Caco-2 (cell line): ENCODE results near the gene SEC11A. TPM values are rescaled to one million over a fixed set of nuclear protein-coding genes. Genes with fewer than 3 reads are reported as not detected.

Experiments
- BruUV-seq: library from RNA; stranded (reverse); fragments of 400-500 nt; replicated peaks from 2 replicates; lab custom pipeline; 2021; lab: Mats Ljungman, UMichigan
- CTCF ChIA-PET: fragments of 300-600 bp; sonication (Branson Sonifier 250); formaldehyde crosslinking; loops from one replicate; lab custom pipeline; 2022; ENCODE audit warnings: antibody characterized with exemption; lab: Charles Lee
- POLR2A ChIA-PET: fragments of 300-600 bp; sonication (Branson Sonifier 250); formaldehyde crosslinking; loops from one replicate; lab custom pipeline; 2022; ENCODE audit warnings: antibody characterized with exemption; lab: Charles Lee
- DNase-seq, 2 experiments: peaks; one replicate each; pipeline versions ENCODE4 v3.0.0 to v3.0.0-alpha.2; 2020 to 2022
- H3K27me3 ChIP-seq: replicated peaks from 2 replicates; pipeline ENCODE4 v1.6.0; 2011; ENCODE audit warnings: low read length; ENCODE audit not compliant: control insufficient read depth, insufficient read depth
- H3K36me3 ChIP-seq: 2 replicates; pipeline ENCODE4 v1.5.1; 2011; ENCODE audit warnings: low read length; ENCODE audit not compliant: control insufficient read depth, insufficient read depth
- H3K4me1 ChIP-seq: fragments of 250-450 bp; sonication (Bioruptor Pico); 2 replicates; pipeline ENCODE4 v1.5.1; 2020; ENCODE audit warnings: mild to moderate bottlenecking
- H3K4me3 ChIP-seq: 2 replicates; pipeline ENCODE4 v1.5.1; 2011; ENCODE audit warnings: low read depth, mild to moderate bottlenecking, control low read depth, low read length
- H3K9me3 ChIP-seq: fragments of 250-450 bp; sonication (Bioruptor Pico); 2 replicates; pipeline ENCODE4 v1.5.1; 2020; ENCODE audit warnings: mild to moderate bottlenecking, moderate library complexity
- H3K27ac Mint-ChIP-seq: one replicate; pipeline ENCODE4 v1.8.0; 2022; ENCODE audit warnings: mixed read lengths; ENCODE audit not compliant: unreplicated experiment
- H3K27me3 Mint-ChIP-seq: one replicate; pipeline ENCODE4 v1.8.0; 2022; ENCODE audit warnings: mixed read lengths; ENCODE audit not compliant: insufficient read depth, unreplicated experiment
- H3K36me3 Mint-ChIP-seq: one replicate; pipeline ENCODE4 v1.8.0; 2022; ENCODE audit warnings: mild to moderate bottlenecking, mixed read lengths; ENCODE audit not compliant: insufficient read depth, unreplicated experiment
- H3K4me1 Mint-ChIP-seq: one replicate; pipeline ENCODE4 v1.8.0; 2022; ENCODE audit warnings: low read depth, mixed read lengths; ENCODE audit not compliant: unreplicated experiment
- H3K4me3 Mint-ChIP-seq: one replicate; pipeline ENCODE4 v1.8.0; 2022; ENCODE audit warnings: mild to moderate bottlenecking, moderate library complexity, mixed read lengths; ENCODE audit not compliant: unreplicated experiment
- H3K9me3 Mint-ChIP-seq: one replicate; pipeline ENCODE4 v1.8.0; 2022; ENCODE audit warnings: mixed read lengths; ENCODE audit not compliant: unreplicated experiment
- CTCF ChIP-seq, 2 experiments: fragments of 200-600 bp in 1 of 2; IDR thresholded peaks; 1 replicate in 1 of 2; 2 replicates in 1 of 2; pipeline versions ENCODE4 v1.5.1 to v1.8.0; 2011 to 2022; ENCODE audit warnings: antibody characterized with exemption in 1 of 2, control low read depth in 1 of 2, inconsistent platforms in 1 of 2, low read depth in 1 of 2, low read length in 1 of 2, mild to moderate bottlenecking in 1 of 2, moderate library complexity in 1 of 2; ENCODE audit not compliant: insufficient read depth in 1 of 2, severe bottlenecking in 1 of 2, unreplicated experiment in 1 of 2
- intact Hi-C: fragments of 100-400 bp; cut with micrococcal nuclease; formaldehyde crosslinking; loops from one replicate; pipeline ENCODE4 v1.10.0; 2022; ENCODE audit not compliant: unreplicated experiment
- total RNA-seq: library from RNA; stranded (reverse); gene quantifications from 2 replicates; pipeline ENCODE4 v1.2.3, GENCODE V29; 2022

Gene SEC11A
- total RNA-seq, 1 experiment from 2014 or later = 211 TPM

DNA sequence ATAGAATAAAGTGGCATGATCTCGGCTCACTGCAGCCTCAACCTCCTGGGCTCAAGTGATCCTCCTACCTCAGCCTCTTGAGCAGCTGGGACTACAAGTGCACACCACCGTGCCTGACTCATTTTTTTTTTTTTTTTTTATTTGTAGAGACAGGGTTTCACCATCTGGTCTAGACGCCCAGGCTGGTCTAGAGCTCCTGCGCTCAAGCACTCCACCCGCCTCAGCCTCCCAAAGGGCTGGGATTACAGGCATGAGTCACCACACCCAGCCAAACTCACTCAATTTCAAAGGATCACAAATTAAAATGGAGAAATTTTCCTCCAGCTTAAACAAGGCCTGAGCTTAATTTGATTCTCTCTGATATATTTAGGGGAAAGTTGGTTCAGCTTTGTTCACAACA, 30.6 kb downstream of the SEC11A start:
- H3K27ac Mint-ChIP-seq = no peak overlapping the region
- H3K4me1 Mint-ChIP-seq = no peaks in the 10 kb centered on the region
- ChIA-PET CTCF (interaction anchor here (0.7 kb wide), 1 partner anchor 24 kb away, joined by 7 read pairs; no protein-coding TSS in a partner anchor), POLR2A (no interaction called here)
- Histone ChIP-seq H3K4me1 (no peaks in the 10 kb centered on the region), H3K36me3 (no peaks in the 10 kb centered on the region; the same call in 1 of the 2 replicates), H3K27me3 (no peaks in the 10 kb centered on the region), H3K4me3 (no peak overlapping the region), H3K9me3 (no peaks in the 10 kb centered on the region)
- H3K4me3 Mint-ChIP-seq = no peak overlapping the region
- DNase-seq = no peak
- intact Hi-C loops = no loop called here
- H3K27me3 Mint-ChIP-seq = no peaks in the 10 kb centered on the region
- no peaks in the 10 kb centered on the region for H3K9me3 Mint-ChIP-seq
- no TSS peak for BruUV-seq
- no peak for TF ChIP-seq CTCF (IDR thresholded peaks at IDR 0.05; ENCODE audit: insufficient read depth in 1 of 2, low read depth in 1 of 2, low read length in 1 of 2, severe bottlenecking in 1 of 2, unreplicated experiment in 1 of 2)
- peaks cover 71% of the 10 kb centered on the region for H3K36me3 Mint-ChIP-seq

DNA sequence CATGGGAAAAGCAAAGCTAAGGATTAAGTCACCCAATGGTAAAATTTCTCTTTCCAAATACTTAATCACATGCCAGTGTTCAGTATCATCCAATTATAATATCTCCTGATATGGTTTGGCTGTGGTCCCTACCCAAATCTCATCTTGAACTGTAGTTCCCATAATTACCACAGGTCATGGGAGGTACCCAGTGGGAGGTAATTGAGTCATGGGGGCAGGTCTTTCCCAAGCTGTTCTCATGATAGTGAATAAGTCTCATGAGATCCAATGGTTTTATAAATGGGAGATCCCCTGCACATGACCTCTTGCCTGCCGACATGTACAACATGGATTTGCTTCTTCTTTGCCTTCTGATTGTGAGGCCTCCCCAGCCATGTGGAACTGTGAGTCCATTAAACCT, 31.8 kb downstream of the SEC11A start:
- no peak for TF ChIP-seq CTCF (IDR thresholded peaks at IDR 0.05; ENCODE audit: insufficient read depth in 1 of 2, low read depth in 1 of 2, low read length in 1 of 2, severe bottlenecking in 1 of 2, unreplicated experiment in 1 of 2)
- DNase-seq = no peak
- Histone ChIP-seq H3K4me3 (no peak overlapping the region), H3K36me3 (no peaks in the 10 kb centered on the region; the same call in 1 of the 2 replicates), H3K9me3 (no peaks in the 10 kb centered on the region), H3K27me3 (no peaks in the 10 kb centered on the region), H3K4me1 (no peaks in the 10 kb centered on the region)
- ChIA-PET POLR2A (no interaction called here), CTCF (no interaction called here)
- H3K36me3 Mint-ChIP-seq = peaks cover 70% of the 10 kb centered on the region
- H3K9me3 Mint-ChIP-seq = no peaks in the 10 kb centered on the region
- no TSS peak for BruUV-seq
- H3K4me1 Mint-ChIP-seq = no peaks in the 10 kb centered on the region
- H3K4me3 Mint-ChIP-seq = no peak overlapping the region
- intact Hi-C loops = no loop called here
- no peak overlapping the region for H3K27ac Mint-ChIP-seq
- no peaks in the 10 kb centered on the region for H3K27me3 Mint-ChIP-seq

GRCh38 chr15:84681831-84682230, 34.1 kb downstream of the SEC11A start:
- Histone ChIP-seq H3K4me3 (no peak overlapping the region), H3K27me3 (no peaks in the 10 kb centered on the region), H3K36me3 (no peaks in the 10 kb centered on the region; the same call in 1 of the 2 replicates), H3K4me1 (no peaks in the 10 kb centered on the region), H3K9me3 (no peaks in the 10 kb centered on the region)
- H3K4me3 Mint-ChIP-seq = no peak overlapping the region
- no peaks in the 10 kb centered on the region for H3K27me3 Mint-ChIP-seq
- no peaks in the 10 kb centered on the region for H3K9me3 Mint-ChIP-seq
- CTCF ChIA-PET = no interaction called here
- DNase-seq = no peak
- no peaks in the 10 kb centered on the region for H3K4me1 Mint-ChIP-seq
- H3K27ac Mint-ChIP-seq = no peak overlapping the region
- POLR2A ChIA-PET = no interaction called here
- no peak for TF ChIP-seq CTCF (IDR thresholded peaks at IDR 0.05; ENCODE audit: insufficient read depth in 1 of 2, low read depth in 1 of 2, low read length in 1 of 2, severe bottlenecking in 1 of 2, unreplicated experiment in 1 of 2)
- BruUV-seq = no TSS peak
- H3K36me3 Mint-ChIP-seq = peaks cover 67% of the 10 kb centered on the region
- intact Hi-C loops = no loop called here
